Keratinocyte (primary cell): ENCODE measurements around the gene FCRL1. TPM values are rescaled to one million over a fixed set of nuclear protein-coding genes. Genes with fewer than 3 reads are reported as not detected.

Experiments used
- DNase-seq: peaks from one replicate; pipeline ENCODE4 v3.0.0-alpha.2; 2011; ENCODE audit warnings: low read depth, missing footprints, low spot score
- FAIRE-seq: peaks from 2 replicates; lab custom pipeline; 2011; peaks lifted over from hg19 to GRCh38; lab: Jason Lieb, UNC
- H2AFZ ChIP-seq: 2 replicates; pipeline ENCODE4 v1.6.0; 2012; ENCODE audit warnings: low read length, control low read depth, inconsistent platforms; ENCODE audit not compliant: control insufficient read depth
- H3K27ac ChIP-seq: 2 replicates; pipeline ENCODE4 v1.5.1; 2011; ENCODE audit warnings: low read length; ENCODE audit not compliant: control insufficient read depth, insufficient read depth
- H3K27me3 ChIP-seq: 3 replicates; pipeline ENCODE4 v1.6.0; 2011; ENCODE audit warnings: low read length; ENCODE audit not compliant: control insufficient read depth, insufficient read depth; ENCODE audit errors: extremely low read depth
- H3K36me3 ChIP-seq, 2 experiments: 2 replicates in 1 of 2; 3 replicates in 1 of 2; pipeline ENCODE4 v1.5.1; 2011; ENCODE audit warnings: low read length in 2 of 2, mild to moderate bottlenecking in 1 of 2; ENCODE audit not compliant: control insufficient read depth in 2 of 2, insufficient read depth in 2 of 2; ENCODE audit errors: extremely low read depth in 1 of 2
- H3K4me1 ChIP-seq: 3 replicates; pipeline ENCODE4 v1.5.1; 2011; ENCODE audit warnings: low read length; ENCODE audit not compliant: control insufficient read depth, insufficient read depth; ENCODE audit errors: extremely low read depth
- H3K4me2 ChIP-seq: 3 replicates; pipeline ENCODE4 v1.6.0; 2011; ENCODE audit warnings: low read depth, low read length; ENCODE audit not compliant: control insufficient read depth, insufficient read depth; ENCODE audit errors: extremely low read depth
- H3K4me3 ChIP-seq, 3 experiments: fragments of 200-600 bp in 1 of 3; sonication (generic) in 1 of 3; 2 replicates in 2 of 3; 3 replicates in 1 of 3; pipeline ENCODE4 v1.5.1; 2011 to 2016; ENCODE audit warnings: low read length in 3 of 3, mild to moderate bottlenecking in 3 of 3, control low read depth in 2 of 3, inconsistent platforms in 1 of 3, low read depth in 1 of 3, mixed read lengths in 1 of 3, mixed run types in 1 of 3, moderate library complexity in 1 of 3; ENCODE audit not compliant: control insufficient read depth in 2 of 3, insufficient read depth in 2 of 3; ENCODE audit errors: extremely low read depth in 1 of 3
- H3K79me2 ChIP-seq: 2 replicates; pipeline ENCODE4 v1.6.0; 2012; ENCODE audit warnings: low read length; ENCODE audit not compliant: control insufficient read depth, insufficient read depth
- H3K9ac ChIP-seq: 3 replicates; pipeline ENCODE4 v1.6.0; 2011; ENCODE audit warnings: low read length; ENCODE audit not compliant: control insufficient read depth, insufficient read depth; ENCODE audit errors: extremely low read depth
- H3K9me1 ChIP-seq: 3 replicates; pipeline ENCODE4 v1.6.0; 2011; ENCODE audit warnings: low read length; ENCODE audit not compliant: control insufficient read depth, insufficient read depth; ENCODE audit errors: extremely low read depth
- H3K9me3 ChIP-seq: 2 replicates; pipeline ENCODE4 v1.5.1; 2012; ENCODE audit warnings: low read depth, low read length; ENCODE audit not compliant: control insufficient read depth
- H4K20me1 ChIP-seq: 3 replicates; pipeline ENCODE4 v1.6.0; 2011; ENCODE audit warnings: low read length; ENCODE audit not compliant: control insufficient read depth, insufficient read depth; ENCODE audit errors: extremely low read depth
- EZH2 ChIP-seq: IDR thresholded peaks from one replicate; pipeline ENCODE4 v1.6.1; 2012; ENCODE audit warnings: inconsistent platforms, mild to moderate bottlenecking, low read length, moderate library complexity
- dilution Hi-C: fragments of 300-500 bp; cut with MboI; formaldehyde crosslinking; loops from one replicate; pipeline ENCODE4 v1.7.0; 2020; ENCODE audit warnings: low sequenced_read_pairs; ENCODE audit not compliant: extremely low pct_ligation_motif_present
- polyA plus RNA-seq, 5 experiments: library from polyadenylated mRNA; depleted of rRNA in 3 of 5; stranded (reverse) in 3 of 5; stranded (forward) in 1 of 5; unstranded in 1 of 5; fragments of >200 nt; gene quantifications; 1 replicate in 1 of 5; 2 replicates in 3 of 5; 3 replicates in 1 of 5; pipeline versions ENCODE4 v1.2.1 to v1.2.3, GENCODE V29; 2011 to 2012; ENCODE audit warnings: missing spikeins in 2 of 5, low read depth in 1 of 5, low replicate concordance in 1 of 5
- TF ChIP-seq, protein P1 (sequence below), 3 experiments: IDR thresholded peaks in 1 of 3; conservative IDR thresholded peaks in 1 of 3; optimal IDR thresholded peaks in 1 of 3; 2 replicates in 2 of 3; 3 replicates in 1 of 3; pipeline versions ENCODE3 to v1.5.1; 2011; ENCODE audit warnings: low read length in 3 of 3, mild to moderate bottlenecking in 3 of 3, moderate library complexity in 2 of 3, control low read depth in 1 of 3, inconsistent platforms in 1 of 3; ENCODE audit not compliant: insufficient read depth in 2 of 3; ENCODE audit errors: extremely low read depth in 1 of 3

Gene FCRL1
- polyA plus RNA-seq, 1 donor (not counting 4 experiments of a cell fraction or from before 2014, with no cell fraction given) = not detected

GRCh38 chr1:157781048-157781447, 38.9 kb downstream of the FCRL1 start:
- FAIRE-seq = no peak
- H4K20me1 ChIP-seq = no peaks in the 10 kb centered on the region
- H3K27me3 ChIP-seq = no peaks in the 10 kb centered on the region
- no peak overlapping the region for H3K4me2 ChIP-seq
- H3K27ac ChIP-seq = no peak overlapping the region
- no peaks in the 10 kb centered on the region for H3K79me2 ChIP-seq
- no peak for DNase-seq
- no peak overlapping the region for H3K4me3 ChIP-seq
- dilution Hi-C loops = no loop called here
- TF ChIP-seq, protein P1, sequence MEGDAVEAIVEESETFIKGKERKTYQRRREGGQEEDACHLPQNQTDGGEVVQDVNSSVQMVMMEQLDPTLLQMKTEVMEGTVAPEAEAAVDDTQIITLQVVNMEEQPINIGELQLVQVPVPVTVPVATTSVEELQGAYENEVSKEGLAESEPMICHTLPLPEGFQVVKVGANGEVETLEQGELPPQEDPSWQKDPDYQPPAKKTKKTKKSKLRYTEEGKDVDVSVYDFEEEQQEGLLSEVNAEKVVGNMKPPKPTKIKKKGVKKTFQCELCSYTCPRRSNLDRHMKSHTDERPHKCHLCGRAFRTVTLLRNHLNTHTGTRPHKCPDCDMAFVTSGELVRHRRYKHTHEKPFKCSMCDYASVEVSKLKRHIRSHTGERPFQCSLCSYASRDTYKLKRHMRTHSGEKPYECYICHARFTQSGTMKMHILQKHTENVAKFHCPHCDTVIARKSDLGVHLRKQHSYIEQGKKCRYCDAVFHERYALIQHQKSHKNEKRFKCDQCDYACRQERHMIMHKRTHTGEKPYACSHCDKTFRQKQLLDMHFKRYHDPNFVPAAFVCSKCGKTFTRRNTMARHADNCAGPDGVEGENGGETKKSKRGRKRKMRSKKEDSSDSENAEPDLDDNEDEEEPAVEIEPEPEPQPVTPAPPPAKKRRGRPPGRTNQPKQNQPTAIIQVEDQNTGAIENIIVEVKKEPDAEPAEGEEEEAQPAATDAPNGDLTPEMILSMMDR (optimal IDR thresholded peaks at IDR 0.05 in 1 of 3, IDR thresholded peaks at IDR 0.05 in 1 of 3, conservative IDR thresholded peaks at IDR 0.05 in 1 of 3; ENCODE audit: extremely low read depth in 1 of 3, insufficient read depth in 2 of 3, low read length in 3 of 3) = no peak
- no peak for TF ChIP-seq EZH2
- H2AFZ ChIP-seq = no peak overlapping the region
- H3K36me3 ChIP-seq = no peaks in the 10 kb centered on the region
- H3K9me3 ChIP-seq = no peaks in the 10 kb centered on the region
- no peak overlapping the region for H3K9ac ChIP-seq
- H3K4me1 ChIP-seq = no peaks in the 10 kb centered on the region
- no peaks in the 10 kb centered on the region for H3K9me1 ChIP-seq

GRCh38 chr1:157776971-157777391, 42.9 kb downstream of the FCRL1 start, which contains the start of gene FCRL2:
Gene FCRL2, minus strand, starts transcription at chr1:157777132. Its CDS starts 59 bp downstream, at chr1:157777073.
- Histone ChIP-seq H3K9me3 (no peaks in the 10 kb centered on the region), H3K36me3 (no peaks in the 10 kb centered on the region), H3K27me3 (no peaks in the 10 kb centered on the region), H3K4me3 (no peak within 1 kb of the TSS), H2AFZ (no peak within 1 kb of the TSS), H3K79me2 (no peaks in the 10 kb centered on the region), H3K9ac (no peak within 1 kb of the TSS), H3K4me2 (no peak within 1 kb of the TSS), H3K9me1 (no peaks in the 10 kb centered on the region), H4K20me1 (no peaks in the 10 kb centered on the region), H3K27ac (no peak within 1 kb of the TSS), H3K4me1 (no peaks in the 10 kb centered on the region)
- no peak for FAIRE-seq
- DNase-seq = no peak
- TF ChIP-seq, protein P1 (optimal IDR thresholded peaks at IDR 0.05 in 1 of 3, IDR thresholded peaks at IDR 0.05 in 1 of 3, conservative IDR thresholded peaks at IDR 0.05 in 1 of 3; ENCODE audit: extremely low read depth in 1 of 3, insufficient read depth in 2 of 3, low read length in 3 of 3) = no peak
- no peak for TF ChIP-seq EZH2
- dilution Hi-C loops = no loop called here
